ENCODE results near the gene RAB3IP. TPM values are rescaled to one million over a fixed set of nuclear protein-coding genes. Genes with fewer than 3 reads are reported as not detected.

The RAB3IP gene
- total and polyA plus RNA-seq, 10 of the 15 experiments (the other 5 are each of a cell fraction or from before 2014, with no cell fraction given) = 18.8 to 53.6 (median 28.7) TPM

DNA sequence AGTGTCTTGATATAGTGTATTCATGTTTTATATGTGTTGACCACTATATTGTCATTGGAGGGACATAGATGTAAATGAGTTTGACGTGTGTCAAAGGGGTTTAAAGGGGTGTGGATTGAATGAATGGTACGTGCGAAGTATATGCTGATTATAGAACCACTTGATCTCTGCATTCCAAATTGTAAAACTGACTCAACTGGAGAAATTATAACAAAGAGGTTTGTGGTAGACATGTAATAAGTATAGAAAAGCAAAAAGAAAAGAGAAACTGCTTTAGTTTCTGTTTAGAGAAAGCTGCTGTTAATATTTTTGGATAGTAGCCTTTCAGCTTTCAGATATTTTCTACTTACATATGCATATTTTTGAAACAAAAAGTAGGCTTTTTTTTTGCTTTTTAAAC is 77.4 kb downstream of the RAB3IP start:
- ChIA-PET RAD21 (ENCODE audit: unreplicated experiment) (interaction anchor here (0.6 kb wide), 1 partner anchor 17 kb away, joined by 3 read pairs; no protein-coding TSS in a partner anchor), POLR2A (no interaction called here), SMC1A (ENCODE audit: uncharacterized antibody, unreplicated experiment) (interaction anchor here (0.6 to 1.5 kb wide), 4 partner anchors 10 to 75 kb away, joined by 3 to 5 read pairs (median 3); no protein-coding TSS in a partner anchor), CTCF (no interaction called here)
- no peak overlapping the region for H3K4me3 ChIP-seq
- TF ChIP-seq TCF3 (IDR thresholded peaks at IDR 0.05; ENCODE audit: borderline replicate concordance, insufficient read depth, low read depth, low read length) (no peak), RUNX3 (IDR thresholded peaks at IDR 0.05; ENCODE audit: low read length) (peak; percentile 19; the same call in 1 of the 2 replicates), FOS (IDR thresholded peaks at IDR 0.05; ENCODE audit: borderline replicate concordance, extremely low read depth, insufficient read length) (no peak), JUNB (IDR thresholded peaks at IDR 0.05) (0 out of 2 replicates have a peak, but pooled peaks have one; percentile 21)
- TF ChIP-seq, protein P1, sequence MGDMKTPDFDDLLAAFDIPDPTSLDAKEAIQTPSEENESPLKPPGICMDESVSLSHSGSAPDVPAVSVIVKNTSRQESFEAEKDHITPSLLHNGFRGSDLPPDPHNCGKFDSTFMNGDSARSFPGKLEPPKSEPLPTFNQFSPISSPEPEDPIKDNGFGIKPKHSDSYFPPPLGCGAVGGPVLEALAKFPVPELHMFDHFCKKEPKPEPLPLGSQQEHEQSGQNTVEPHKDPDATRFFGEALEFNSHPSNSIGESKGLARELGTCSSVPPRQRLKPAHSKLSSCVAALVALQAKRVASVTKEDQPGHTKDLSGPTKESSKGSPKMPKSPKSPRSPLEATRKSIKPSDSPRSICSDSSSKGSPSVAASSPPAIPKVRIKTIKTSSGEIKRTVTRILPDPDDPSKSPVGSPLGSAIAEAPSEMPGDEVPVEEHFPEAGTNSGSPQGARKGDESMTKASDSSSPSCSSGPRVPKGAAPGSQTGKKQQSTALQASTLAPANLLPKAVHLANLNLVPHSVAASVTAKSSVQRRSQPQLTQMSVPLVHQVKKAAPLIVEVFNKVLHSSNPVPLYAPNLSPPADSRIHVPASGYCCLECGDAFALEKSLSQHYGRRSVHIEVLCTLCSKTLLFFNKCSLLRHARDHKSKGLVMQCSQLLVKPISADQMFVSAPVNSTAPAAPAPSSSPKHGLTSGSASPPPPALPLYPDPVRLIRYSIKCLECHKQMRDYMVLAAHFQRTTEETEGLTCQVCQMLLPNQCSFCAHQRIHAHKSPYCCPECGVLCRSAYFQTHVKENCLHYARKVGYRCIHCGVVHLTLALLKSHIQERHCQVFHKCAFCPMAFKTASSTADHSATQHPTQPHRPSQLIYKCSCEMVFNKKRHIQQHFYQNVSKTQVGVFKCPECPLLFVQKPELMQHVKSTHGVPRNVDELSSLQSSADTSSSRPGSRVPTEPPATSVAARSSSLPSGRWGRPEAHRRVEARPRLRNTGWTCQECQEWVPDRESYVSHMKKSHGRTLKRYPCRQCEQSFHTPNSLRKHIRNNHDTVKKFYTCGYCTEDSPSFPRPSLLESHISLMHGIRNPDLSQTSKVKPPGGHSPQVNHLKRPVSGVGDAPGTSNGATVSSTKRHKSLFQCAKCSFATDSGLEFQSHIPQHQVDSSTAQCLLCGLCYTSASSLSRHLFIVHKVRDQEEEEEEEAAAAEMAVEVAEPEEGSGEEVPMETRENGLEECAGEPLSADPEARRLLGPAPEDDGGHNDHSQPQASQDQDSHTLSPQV (IDR thresholded peaks at IDR 0.05) = no peak
- TF ChIP-seq, protein P2, sequence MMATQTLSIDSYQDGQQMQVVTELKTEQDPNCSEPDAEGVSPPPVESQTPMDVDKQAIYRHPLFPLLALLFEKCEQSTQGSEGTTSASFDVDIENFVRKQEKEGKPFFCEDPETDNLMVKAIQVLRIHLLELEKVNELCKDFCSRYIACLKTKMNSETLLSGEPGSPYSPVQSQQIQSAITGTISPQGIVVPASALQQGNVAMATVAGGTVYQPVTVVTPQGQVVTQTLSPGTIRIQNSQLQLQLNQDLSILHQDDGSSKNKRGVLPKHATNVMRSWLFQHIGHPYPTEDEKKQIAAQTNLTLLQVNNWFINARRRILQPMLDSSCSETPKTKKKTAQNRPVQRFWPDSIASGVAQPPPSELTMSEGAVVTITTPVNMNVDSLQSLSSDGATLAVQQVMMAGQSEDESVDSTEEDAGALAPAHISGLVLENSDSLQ (IDR thresholded peaks at IDR 0.05) = peak; percentile 32; the same call in 1 of the 2 replicates
- no peaks in the 10 kb centered on the region for H3K79me2 ChIP-seq (ENCODE audit: control insufficient read depth, insufficient read depth, low read length)
- FAIRE-seq = peak; percentile 62
- H3K9me3 ChIP-seq (replicated peaks; ENCODE audit: control insufficient read depth, insufficient read depth, low read length) = no peaks in the 10 kb centered on the region
- H3K27me3 ChIP-seq (replicated peaks in 1 of 2; ENCODE audit: control insufficient read depth in 2 of 2, insufficient read depth in 2 of 2, low read length in 1 of 2) = no peaks in the 10 kb centered on the region
- DNase-seq (ENCODE audit: low read depth, low spot score) = peak; percentile 5
- intact Hi-C loops (cut with micrococcal nuclease; ENCODE audit: unreplicated experiment) = no loop called here
- BruUV-seq (replicated peaks) = no TSS peak
- peak; percentile 59 for ATAC-seq
- no peak overlapping the region for H2AFZ ChIP-seq (ENCODE audit: control insufficient read depth, low read depth, low read length)
- peaks cover 4% of the 10 kb centered on the region; the same call in 1 of the 2 replicates for H3K4me1 ChIP-seq (ENCODE audit: control insufficient read depth, insufficient read depth, low read length)
- H4K20me1 ChIP-seq (ENCODE audit: control insufficient read depth, insufficient read depth) = no peaks in the 10 kb centered on the region
- 0 out of 4 replicates have a peak, but pooled peaks cover 0 to 3% of the 10 kb centered on the region in 2 experiments for H3K36me3 ChIP-seq (ENCODE audit: control insufficient read depth in 2 of 2, insufficient read depth in 2 of 2, low read length in 1 of 2)
- H3K9ac ChIP-seq (ENCODE audit: control insufficient read depth, insufficient read depth, low read length) = no peak overlapping the region
- WGBS (ENCODE audit: insufficient coverage, insufficient replicate concordance, low lambda C conversion rate, missing lambda C conversion rate) = 60% methylated on average over 3 of the region's 3 CpGs
- H3K4me2 ChIP-seq (ENCODE audit: control insufficient read depth, insufficient read depth) = peak overlapping the region; percentile 41; the same call in 1 of the 2 replicates
- in situ Hi-C loops (cut with MboI) = no loop called here
- no peak overlapping the region; the same call in 1 of the 2 replicates for H3K27ac ChIP-seq (ENCODE audit: control insufficient read depth, insufficient read depth)
